NOMO-1 (cell line): ENCODE results near the gene CLDND2.

Experiments used
- DNase-seq, 2 experiments: peaks; one replicate each; lab custom pipeline; 2025; ENCODE audit not compliant: unreplicated experiment in 2 of 2; lab: John Stamatoyannopoulos, UW

CLDND2 gene

DNA sequence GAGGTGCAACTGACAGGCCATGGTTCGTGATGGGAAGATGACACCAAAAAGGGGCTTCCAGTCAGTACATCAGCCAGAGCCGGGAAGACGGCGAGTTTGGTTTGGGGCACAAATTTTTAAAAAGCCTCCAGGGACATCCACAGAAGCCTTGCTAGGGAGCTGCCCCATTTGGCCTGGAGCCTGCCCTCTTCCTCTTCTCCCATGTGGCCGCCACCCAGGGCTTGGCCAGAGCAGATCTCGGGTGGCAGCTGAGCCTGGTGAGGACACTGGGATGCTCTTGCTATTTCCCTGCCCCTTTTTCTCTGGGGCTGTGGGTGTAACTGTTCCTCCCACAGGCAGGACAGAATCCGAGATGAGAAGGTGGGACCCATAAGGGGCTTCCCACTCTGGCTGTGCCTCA, 10.9 kb downstream of the CLDND2 start:
- DNase-seq = no peak

DNA sequence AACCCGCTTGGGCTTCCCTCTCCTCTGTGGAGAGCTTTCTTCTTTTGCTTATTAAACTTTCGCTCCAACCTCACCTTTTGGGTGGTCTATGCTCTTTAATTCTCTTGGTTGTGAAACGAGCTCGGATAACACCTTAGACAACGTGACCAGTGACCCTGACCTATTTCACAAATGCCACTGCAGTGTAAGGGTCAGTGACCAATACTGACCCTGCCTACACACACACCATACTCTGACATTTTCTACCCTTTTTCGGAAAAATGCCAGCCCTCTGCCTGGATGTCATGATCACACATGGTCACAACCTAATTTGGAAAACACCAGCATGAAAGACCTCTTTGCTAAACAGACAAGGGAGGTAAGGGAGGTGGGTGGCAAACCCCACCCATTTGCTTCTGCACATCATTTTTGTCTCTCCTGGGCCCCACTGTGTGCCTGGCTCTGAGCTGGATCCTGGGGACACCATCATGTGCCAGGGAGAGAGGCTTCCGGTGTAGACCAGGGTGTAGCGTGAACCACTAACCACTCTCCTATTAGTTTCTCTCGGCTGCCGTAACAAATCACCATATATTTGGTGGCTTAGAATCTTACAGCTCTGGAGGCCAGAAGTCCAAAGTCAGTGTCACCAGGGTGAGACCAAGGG, 12.5 kb downstream of the CLDND2 start:
- DNase-seq = no peak

DNA sequence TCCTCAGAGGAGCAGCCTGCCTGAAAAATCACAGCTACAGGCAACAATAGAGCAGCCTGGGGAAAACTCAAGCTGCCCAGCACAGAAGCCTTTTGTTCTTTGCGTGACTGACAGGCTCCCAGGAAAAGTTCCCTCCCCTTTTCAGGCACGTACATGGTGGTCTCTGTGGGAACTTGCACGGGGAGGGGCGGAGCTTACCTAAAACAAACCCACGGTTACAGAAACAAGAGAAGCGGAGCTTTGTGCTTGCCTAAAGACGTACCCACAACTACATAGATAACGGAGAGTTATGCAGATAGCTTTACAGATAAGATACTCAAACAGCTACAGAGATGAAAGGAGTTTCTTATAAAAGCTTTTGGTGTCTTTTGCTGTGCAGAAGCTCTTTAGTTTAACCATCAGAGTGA, 14.1 kb downstream of the CLDND2 start:
- no peak for DNase-seq

DNA sequence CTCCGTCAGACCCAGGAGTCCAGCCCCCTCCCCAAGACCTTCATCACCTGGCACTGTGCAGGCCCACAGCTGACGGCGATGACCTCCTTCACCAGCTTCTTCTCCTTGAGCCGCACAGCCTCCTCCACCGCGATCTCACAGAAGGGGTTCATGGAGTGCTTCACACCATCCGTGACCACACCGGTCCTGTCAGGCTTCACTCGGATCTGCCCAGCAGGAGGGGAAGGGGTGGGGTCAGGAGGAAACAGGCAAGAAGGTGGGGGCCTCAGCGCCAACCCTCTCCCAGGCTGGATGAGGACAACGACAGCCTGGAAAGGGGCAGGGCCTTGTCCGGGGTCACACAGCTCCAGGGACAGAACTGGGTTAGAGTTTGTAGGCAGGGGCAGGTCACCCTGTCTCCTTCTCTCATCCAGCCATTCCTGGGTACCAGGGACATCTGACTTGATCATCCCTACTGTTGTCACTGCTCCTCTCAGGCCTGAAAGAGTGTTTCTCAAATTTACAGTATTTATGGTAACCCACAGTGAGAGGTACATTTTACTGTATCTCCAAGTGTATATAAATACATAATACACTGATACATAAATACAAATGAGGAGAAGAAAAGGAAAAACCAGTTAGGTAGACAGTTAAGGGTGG, 14.6 kb downstream of the CLDND2 start:
- no peak for DNase-seq

DNA sequence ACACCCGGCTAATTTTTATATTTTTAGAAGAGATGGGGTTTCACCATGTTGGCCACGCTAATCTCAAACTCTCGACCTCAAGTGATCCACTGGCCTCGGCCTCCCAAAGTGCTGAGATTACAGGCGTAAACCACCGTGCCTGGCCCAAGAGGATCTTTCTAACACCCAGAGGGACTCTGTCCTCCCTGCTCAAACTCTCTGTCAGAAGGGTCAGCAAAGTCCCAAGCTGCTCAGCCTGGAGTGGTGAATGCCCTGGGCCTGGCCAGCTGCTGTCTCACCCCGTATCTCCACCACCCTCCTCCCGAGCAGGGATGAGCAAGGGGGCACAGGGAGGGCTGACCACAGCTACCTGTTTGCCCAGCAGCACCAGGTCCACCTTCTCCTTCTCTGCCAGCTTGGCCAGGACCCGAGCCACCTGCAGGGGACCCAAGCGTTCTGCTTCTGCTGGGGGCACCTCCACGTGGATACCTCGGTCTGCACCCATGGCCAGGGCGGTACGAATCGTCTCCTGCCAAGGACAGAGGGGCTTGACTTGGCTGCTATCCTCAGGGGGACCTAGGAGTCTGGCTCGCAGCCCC, 15.9 kb downstream of the CLDND2 start:
- no peak for DNase-seq

DNA sequence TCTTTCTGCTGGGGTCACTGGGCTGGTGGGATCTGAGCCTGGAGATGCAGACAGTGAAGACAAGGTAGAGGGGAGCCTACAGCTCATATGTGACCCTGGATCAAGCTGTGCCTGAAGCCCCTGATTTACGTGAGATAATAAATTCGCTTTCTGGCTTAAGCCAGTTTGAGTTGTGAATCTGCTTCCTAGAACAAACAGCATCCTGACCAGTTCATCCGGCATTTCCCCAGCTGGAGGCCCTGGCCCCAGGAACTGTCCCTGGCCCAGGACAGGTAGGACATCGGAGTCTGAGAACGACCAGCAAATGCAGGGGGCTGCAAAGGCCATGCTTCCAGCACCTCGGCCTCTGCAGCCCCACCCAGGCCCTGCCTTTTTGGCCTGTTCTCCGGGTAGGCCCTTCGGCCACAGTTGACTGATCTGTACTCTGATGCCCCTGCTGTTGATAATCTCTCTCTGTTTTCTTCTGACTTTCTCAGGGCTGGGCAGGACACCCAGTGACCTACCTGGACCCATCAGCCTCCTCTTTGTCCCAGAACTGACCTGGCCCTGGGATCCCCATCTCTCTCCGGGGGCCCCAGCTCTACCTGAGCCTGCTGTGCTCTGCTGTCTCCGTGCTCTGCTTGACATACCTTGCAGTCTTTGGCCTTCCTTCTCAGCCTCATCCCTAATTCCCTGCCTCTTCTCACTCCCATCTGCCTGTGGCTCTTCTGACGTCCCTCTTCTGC, 17.4 kb downstream of the CLDND2 start:
- DNase-seq = no peak

DNA sequence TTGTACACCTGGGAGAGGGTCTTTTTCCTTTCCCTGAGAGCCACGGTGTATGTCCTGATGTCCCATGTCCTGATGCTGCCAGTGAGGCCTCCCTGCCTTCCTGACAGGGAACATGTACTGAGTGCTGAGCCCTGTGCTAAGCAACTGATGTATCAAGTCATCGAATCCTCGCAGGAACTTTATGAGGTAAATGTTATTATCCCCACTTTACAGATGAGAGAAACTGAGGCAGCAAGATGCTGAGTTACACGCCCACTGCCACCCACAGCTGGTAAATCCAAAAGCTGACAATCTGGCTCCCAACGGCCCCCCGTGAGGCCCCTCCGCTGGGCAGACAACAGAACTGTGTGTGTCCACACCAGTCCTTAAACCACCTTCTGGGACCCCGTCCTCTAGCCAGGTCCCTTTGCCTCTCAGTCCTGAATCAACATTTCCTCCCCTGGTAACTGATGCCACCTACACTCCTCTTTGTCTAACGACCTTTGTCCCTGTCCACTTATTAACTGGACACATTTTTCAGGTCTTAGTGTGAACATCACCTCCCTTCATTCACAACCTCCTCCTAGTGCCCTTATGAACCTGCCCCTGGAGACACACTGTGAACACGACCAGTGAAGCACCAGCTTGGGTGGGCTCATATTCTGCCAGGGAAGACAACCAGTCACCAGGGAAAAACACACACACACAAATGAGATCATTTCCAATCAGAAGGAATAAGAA, 21.4 kb downstream of the CLDND2 start:
- no peak for DNase-seq

DNA sequence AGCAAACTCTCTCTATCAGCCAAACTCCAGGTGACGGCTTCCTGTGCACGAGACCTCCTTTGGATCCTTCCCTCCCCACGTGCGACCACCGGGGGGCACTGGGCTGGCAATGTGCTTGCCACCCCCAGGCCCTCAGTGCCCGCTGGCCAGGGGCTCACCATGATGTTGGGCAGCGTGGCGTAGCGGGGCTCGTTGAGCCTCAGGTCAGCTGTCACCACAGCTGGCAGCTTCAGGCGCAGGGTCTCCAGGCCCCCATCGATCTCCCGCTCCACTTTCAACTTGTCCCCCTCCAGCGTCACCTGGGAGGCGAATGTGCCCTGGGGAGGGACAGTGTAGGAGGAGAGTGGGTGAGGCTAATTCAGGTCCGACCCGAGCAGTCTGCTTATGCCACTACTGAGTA, 22.1 kb downstream of the CLDND2 start:
- DNase-seq = no peak

DNA sequence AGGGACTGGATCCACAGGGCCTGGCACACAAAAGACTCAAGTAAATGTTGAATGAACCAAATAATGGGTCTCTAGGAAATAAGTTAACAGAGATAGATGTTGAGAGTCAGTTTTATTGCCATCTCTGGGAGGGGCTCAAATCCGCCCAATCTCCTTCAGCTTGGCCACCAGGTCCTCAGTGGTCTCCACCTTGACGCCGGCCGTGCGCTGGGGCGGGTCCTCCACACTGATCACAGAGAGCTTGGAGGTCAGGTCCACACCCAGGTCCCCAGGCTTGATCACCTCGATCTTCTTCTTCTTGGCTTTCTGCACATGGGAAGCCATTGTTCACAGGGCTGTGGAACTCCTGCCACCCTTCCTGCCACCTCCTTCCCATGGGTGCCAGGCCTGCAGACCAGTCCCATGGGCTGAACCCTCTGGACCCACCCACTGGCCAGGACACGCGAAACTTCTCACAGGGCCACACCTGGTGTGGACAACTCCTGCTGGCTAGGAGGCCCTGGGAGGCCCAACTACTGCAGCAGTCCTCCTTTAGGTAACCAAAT, 23.7 kb downstream of the CLDND2 start:
- no peak for DNase-seq

DNA sequence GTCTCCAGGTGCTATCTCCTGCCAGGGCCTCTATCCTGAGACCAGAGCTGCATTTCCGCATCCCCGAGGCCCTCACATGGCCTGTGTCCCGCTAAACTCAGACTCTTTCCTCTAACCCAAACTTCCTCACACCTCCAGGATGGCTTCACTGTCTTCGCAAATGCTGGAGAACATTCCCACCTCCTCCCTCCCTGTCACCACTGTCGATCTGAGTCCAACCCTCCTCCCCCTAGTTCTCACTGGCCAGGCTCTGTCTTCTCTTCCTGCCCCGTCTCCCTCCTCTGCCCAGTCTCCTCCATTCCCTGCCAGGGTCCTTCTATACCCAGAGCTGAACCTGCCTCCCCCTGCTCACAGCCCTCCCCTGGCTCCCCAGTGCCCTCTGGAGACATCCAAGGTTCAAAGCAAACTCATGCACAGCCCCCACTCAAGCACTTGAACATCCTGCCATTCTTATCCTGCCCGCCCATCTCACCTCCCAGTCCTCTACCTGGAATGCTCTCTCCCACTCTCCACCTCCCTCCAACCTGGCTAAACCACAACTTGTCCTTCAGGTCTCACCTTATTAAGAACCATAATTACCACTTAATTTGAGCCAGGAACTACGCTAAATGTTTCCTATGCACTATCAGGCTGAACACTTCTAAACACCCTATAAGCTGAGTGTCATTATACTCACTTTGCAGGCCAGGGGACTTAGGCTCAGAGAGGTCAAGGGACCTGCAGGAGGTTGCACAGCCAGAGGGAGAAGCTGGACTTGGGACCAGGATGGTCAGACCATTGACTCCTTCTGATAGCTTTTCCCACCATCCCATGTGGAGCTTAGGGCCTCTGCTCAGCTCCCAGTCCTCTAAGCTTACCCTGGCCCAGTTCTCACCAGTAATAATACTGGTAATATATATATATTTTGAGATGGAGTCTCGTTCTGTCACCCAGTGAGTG, 25.9 kb downstream of the CLDND2 start:
- DNase-seq = no peak

DNA sequence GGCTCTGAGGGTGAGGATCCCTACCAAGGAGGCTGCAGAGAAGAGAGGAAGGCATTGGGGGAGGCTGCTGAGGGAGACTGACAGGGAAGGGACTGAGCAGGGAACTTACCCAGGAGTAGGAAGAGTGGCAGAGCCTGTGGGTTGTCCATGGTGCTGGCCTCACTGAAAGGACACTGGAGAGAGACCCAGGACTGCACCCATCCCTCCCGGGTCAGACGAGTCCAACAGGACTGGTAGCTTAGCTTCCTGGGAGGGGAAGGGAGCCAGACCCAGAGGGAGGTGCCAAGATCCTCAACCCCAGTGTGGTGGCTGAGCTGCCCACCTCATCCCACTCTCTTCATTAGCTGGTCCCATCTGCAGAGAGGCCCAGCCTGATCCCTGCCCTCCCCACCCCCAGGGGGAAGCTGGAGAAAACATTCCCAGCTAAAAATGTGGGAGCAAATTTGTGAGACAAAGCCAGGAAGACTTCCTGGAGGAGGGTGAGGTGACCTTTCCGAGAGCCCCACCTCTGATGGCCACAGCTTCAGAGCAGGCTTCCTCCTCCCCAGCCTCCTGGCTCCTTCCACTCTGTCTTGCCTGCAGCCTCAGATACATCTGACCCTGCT, 26.7 kb downstream of the CLDND2 start, which contains the start of gene VSIG10L:
Gene VSIG10L, minus strand, starts transcription at position 164 of the 605 bp plus-strand sequence. Its CDS starts 15 bp downstream, at position 149.
- no peak for DNase-seq

DNA sequence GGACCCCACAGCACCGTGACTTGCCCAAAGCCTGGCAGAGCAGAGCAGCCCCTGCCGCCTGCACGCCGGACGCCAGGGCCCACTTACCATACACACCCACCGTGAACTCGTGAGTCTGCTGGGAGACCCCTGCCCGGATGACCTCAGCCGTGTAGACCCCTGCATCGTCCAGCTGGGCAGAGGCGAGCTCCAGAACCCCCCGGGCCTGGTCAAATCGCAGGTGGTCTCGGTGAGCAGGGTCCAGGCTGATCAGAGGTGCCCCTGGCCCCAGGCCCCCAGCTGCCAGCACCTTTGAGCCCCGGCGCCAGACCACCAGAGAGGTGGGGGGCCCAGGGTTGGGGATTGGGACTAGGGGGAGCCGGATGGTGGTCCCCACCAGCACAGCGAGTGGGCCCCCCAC, 27.7 kb downstream of the CLDND2 start:
- no peak for DNase-seq

DNA sequence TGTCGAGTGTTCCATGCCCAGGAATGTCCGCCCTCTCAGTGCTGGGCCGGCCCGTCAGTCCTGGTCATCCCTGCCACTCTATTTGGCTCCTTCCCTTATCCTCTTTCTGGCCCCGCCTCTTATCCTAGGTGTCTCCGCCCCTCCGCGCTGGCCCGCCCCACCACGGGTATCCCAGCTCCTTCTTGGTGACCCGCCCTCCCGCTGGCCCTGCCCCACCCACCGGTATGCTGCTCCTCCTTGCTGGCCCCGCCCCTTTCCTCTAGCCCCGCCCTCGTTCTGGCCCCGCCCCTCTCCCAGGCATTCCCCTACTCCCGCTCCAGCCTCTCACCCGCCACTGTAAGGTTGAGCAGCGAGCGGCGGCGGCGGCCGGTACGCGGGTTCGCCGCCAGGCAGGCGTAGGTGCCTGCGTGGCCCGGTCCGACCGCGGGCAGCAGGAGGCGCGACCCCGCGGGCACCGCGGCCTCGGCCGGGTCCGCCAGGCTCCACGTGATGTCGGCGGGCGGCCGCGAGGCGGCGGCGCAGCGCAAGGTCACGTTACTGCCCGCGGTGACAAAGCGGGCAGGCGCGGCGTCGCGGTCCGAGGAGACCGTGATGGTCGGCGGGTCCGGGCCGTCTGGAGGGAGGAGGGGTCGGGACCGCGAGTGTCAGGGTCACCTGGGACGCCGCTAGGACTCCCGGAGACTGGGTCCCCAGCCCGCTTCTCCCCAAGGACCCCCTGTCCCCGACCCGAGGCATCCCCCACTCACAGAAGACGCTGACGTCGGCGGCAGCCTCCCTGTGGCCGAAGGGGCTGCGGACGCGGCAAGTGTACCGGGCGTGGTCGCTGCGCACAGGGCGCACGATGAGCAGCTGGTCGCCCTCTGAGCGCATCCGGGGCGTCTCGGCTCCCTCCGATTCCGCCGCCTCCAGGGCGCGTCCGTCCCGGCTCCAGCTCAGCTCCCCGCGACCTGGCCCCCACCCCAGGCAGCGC, 28.8 kb downstream of the CLDND2 start:
- peak; percentile 89 to 94 for DNase-seq

DNA sequence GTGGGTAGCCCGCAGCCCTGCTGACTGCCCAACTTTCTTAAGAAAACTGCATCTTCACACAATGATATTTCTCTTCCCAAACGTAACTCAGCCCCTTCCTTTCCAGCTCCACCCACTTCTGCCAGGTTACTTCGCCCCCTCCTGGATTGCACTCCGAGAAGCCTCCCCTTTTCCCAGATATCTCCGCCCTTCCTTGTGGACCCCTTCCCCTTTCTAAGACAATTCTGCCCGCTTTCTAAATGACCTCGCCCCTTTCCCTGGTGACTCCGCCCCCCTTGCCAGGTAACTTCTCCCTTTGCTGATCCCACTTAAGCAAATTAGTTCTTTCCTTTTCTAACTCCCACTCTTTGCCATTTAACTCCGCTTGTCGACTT, 29.5 kb downstream of the CLDND2 start:
- no peak for DNase-seq

DNA sequence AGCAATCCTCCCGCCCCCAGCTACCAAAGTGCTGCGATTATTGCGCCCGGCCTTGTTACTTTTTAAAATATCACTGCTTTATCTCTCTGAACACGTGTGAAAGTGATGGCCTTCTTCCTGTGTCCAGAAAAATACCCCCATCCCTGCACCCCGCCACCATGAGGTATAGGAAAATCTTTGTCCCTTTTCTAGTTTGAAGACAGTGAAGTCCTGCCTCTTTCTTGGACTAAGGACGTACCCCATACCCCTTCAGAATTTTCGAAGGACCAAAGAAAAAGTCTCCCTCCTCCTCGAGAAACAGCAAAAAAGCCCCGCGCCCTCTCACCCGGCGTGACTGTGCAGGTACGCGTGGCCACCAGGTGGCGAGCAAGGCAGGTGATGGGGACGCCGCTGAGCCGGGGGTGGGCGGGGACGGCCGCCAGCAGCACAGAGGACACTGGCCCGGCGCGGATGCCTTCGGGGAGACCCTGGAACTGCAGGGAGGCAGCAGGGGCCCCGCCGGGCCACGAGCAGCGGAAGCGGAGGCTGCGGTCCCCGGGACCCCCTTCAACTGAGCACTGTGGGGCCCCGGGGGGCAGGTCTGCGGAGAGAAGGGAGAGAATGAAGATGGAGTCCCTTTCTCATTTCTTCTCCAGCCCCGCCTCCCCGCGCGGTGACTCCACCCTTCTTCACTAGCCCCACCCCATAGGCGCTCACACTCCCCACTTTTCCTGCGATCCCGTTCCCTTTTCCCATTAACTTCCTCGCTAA, 30.1 kb downstream of the CLDND2 start:
- DNase-seq = peak; percentile 61 to 84

DNA sequence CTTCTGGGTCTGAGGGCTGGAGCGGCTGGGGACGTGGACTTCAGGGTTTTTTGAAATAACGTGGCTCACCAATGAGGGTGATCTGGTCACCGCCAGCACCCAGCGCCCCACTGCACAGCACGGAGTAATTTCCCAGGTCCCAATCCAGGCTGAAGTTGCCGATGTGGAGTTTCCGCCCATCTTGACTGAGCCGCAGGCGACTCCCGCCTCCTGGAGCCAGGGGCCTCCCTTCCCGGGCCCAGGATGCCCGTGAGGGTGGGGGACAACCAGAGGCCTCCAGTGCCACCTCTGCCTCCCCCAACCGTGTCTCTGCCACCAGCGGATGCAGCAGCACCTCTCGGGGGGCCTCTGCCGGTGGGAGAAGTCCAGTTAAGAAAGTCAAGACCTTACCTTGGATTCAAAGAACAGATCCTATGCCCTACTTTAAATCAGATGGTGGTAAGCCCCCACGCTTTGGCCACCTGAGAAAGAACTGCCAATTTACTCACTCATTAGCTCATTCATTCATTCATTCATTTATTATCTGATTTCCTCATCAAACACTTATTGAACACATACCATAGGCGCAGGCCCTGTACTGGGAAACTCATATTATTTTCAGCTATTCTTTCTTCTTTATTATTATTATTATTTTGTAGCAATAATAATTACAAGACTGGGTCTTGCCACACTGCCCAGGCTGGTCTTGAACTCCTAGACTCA, 30.8 kb downstream of the CLDND2 start:
- no peak for DNase-seq
